Hepatocyte (in vitro differentiated cells): ENCODE results near the gene MYOF.

Experiments
- CTCF ChIP-seq: fragments of 200-600 bp; sonication (generic); IDR thresholded peaks from 2 replicates; pipeline ENCODE4 v1.5.1; 2016; ENCODE audit warnings: antibody characterized with exemption, mild to moderate bottlenecking; ENCODE audit not compliant: poor library complexity
- EZH2phosphoT487 ChIP-seq: fragments of 200-600 bp; sonication (generic); IDR thresholded peaks from one replicate; pipeline ENCODE4 v1.6.1; 2018; ENCODE audit warnings: antibody characterized with exemption, mild to moderate bottlenecking, low read depth, moderate library complexity; ENCODE audit not compliant: unreplicated experiment, severe bottlenecking

DNA sequence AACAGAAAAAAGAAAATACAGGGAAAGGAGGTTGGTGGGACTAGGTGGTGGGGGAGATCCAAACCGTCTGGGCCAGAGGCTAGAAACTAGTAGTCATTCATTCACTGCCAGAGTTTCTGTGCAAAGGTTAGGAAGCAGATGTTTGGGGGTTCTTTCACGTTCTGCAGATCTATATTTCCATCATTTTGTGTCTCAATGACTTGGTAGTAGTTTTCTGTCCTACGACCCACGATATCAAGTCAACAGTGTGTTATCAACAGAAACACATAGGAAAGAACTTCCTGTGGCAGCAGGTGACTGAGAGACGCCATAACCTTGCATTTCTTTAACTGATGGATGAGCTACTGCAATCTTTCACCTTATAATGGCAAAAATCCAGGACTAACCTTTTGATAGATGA, 16.0 kb upstream of the MYOF start:
- TF ChIP-seq CTCF (no peak), EZH2phosphoT487 (no peak)
